ENCODE measurements around the gene EXOC6B. TPM values are rescaled to one million over a fixed set of nuclear protein-coding genes. Genes with fewer than 3 reads are reported as not detected.

The EXOC6B gene
- total RNA-seq, 2 donors from 2014 or later = 11.7 to 12.9 TPM

GRCh38 chr2:72340665-72341064, 485.2 kb downstream of the EXOC6B start:
- no peaks in the 10 kb centered on the region for H3K27me3 ChIP-seq
- H3K4me1 ChIP-seq = no peaks in the 10 kb centered on the region
- no peak for TF ChIP-seq POLR2A (IDR thresholded peaks at IDR 0.05)
- TF ChIP-seq CTCF (IDR thresholded peaks at IDR 0.05) = no peak
- no peaks in the 10 kb centered on the region for H3K9me3 ChIP-seq
- no peaks in the 10 kb centered on the region for H3K36me3 ChIP-seq (replicated peaks in 1 of 2; ENCODE audit: insufficient read depth in 1 of 2, low read depth in 2 of 2)
- 80 to 86% methylated on average over 4 of the region's 4 CpGs for WGBS, 2 donors
- ATAC-seq (no peak), DNase-seq (no peak)
- H3K27ac ChIP-seq = no peak overlapping the region
- intact Hi-C loops (cut with DNase I) = no loop called here
- no peak overlapping the region for H3K4me3 ChIP-seq

- no peaks in the 10 kb centered on the region for H3K36me3 ChIP-seq (replicated peaks in 1 of 2; ENCODE audit: insufficient read depth in 1 of 2, low read depth in 2 of 2)
- no peaks in the 10 kb centered on the region for H3K4me1 ChIP-seq
- H3K9me3 ChIP-seq = no peaks in the 10 kb centered on the region
- TF ChIP-seq CTCF (IDR thresholded peaks at IDR 0.05) = no peak
- no peak for TF ChIP-seq POLR2A (IDR thresholded peaks at IDR 0.05)
- H3K27ac ChIP-seq = no peak overlapping the region
- 89 to 97% methylated on average over 1 of the region's 1 CpG for WGBS, 2 donors
- intact Hi-C loops (cut with DNase I) = no loop called here
- DNase-seq (no peak), ATAC-seq (no peak)
- no peaks in the 10 kb centered on the region for H3K27me3 ChIP-seq
- H3K4me3 ChIP-seq = no peak overlapping the region
Measured at GRCh38 chr2:72338076-72338475, 487.8 kb downstream of the EXOC6B start.

GRCh38 chr2:72332720-72333119, 493.1 kb downstream of the EXOC6B start:
- no peaks in the 10 kb centered on the region for H3K36me3 ChIP-seq (replicated peaks in 1 of 2; ENCODE audit: insufficient read depth in 1 of 2, low read depth in 2 of 2)
- DNase-seq = no peak
- ATAC-seq = no peak
- no peak overlapping the region for H3K27ac ChIP-seq
- H3K4me3 ChIP-seq = no peak overlapping the region
- H3K4me1 ChIP-seq = no peaks in the 10 kb centered on the region
- H3K27me3 ChIP-seq = no peaks in the 10 kb centered on the region
- TF ChIP-seq POLR2A (IDR thresholded peaks at IDR 0.05) (no peak), CTCF (IDR thresholded peaks at IDR 0.05) (no peak)
- H3K9me3 ChIP-seq = no peaks in the 10 kb centered on the region
- intact Hi-C loops (cut with DNase I) = no loop called here

DNA sequence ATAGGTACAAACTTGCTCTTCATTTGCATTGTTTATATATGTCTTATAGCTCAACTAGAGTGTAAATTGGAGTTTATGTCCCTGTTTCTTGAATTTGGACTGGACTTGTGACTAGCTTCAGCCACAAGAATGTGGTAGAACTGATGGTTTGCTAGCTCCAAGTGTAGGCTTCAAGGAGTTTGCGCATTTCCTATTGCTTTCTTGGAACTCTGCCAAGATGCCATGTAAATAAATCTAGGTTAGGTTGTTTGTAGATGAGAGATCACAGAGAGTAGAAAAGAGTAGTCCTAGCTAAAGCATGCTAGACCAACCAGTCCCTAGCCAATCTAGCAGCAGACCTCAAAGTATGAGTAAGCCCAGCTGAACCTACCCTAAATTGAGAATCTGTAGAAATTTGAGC, 495.2 kb downstream of the EXOC6B start:
- Histone ChIP-seq H3K36me3 (replicated peaks in 1 of 2; ENCODE audit: insufficient read depth in 1 of 2, low read depth in 2 of 2) (no peaks in the 10 kb centered on the region), H3K4me3 (no peak overlapping the region), H3K27ac (no peak overlapping the region), H3K4me1 (no peaks in the 10 kb centered on the region), H3K9me3 (no peaks in the 10 kb centered on the region), H3K27me3 (no peaks in the 10 kb centered on the region)
- DNase-seq = no peak
- WGBS, 2 donors = 89 to 100% methylated on average over 1 of the region's 1 CpG
- intact Hi-C loops (cut with DNase I) = no loop called here
- TF ChIP-seq CTCF (IDR thresholded peaks at IDR 0.05) (no peak), POLR2A (IDR thresholded peaks at IDR 0.05) (no peak)
- no peak for ATAC-seq

- no peak for ATAC-seq
- intact Hi-C loops (cut with DNase I) = no loop called here
- no peaks in the 10 kb centered on the region for H3K36me3 ChIP-seq (replicated peaks in 1 of 2; ENCODE audit: insufficient read depth in 1 of 2, low read depth in 2 of 2)
Measured at GRCh38 chr2:72326759-72327158, 499.1 kb downstream of the EXOC6B start.

More at GRCh38 chr2:72326759-72327158, 499.1 kb downstream of the EXOC6B start:
- WGBS, 2 donors = 84 to 91% methylated on average over 3 of the region's 3 CpGs
- no peak overlapping the region for H3K27ac ChIP-seq
- TF ChIP-seq POLR2A (IDR thresholded peaks at IDR 0.05) (no peak), CTCF (IDR thresholded peaks at IDR 0.05) (no peak)
- H3K4me3 ChIP-seq = no peak overlapping the region
- DNase-seq = no peak
- H3K9me3 ChIP-seq = no peaks in the 10 kb centered on the region
- no peaks in the 10 kb centered on the region for H3K4me1 ChIP-seq
- H3K27me3 ChIP-seq = no peaks in the 10 kb centered on the region

Data from body of pancreas (tissue), 4 donors.